Measurements from ENCODE around the gene NIT2. TPM values are rescaled to one million over a fixed set of nuclear protein-coding genes. Genes with fewer than 3 reads are reported as not detected.

Gene NIT2
- total and polyA plus RNA-seq, 2 of the 4 experiments (the other 2 are of a cell fraction), result 12.4 to 27.1 TPM

DNA sequence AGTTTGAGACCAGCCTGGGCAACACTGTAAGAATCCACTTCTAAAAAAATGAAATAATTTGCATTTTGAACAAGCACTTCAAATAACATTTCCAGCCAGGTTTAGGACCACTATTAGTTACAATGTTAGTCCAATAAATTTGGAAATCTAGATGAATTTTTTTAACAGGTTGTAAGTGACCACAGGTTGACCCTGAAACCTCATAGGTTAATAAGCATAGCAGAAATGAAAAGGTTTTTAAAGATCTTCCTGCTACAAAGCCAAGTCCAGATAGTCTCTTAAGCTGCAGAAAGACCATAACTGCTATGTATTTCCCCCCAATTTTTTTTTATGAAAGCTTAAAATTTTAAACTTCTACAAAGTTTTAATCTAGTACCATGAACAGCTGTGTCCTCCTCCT is 1.5 kb upstream of the NIT2 start:
- no peaks in the 10 kb centered on the region for H3K27me3 ChIP-seq (ENCODE audit: control insufficient read depth, insufficient read depth, low read length)
- no peak overlapping the region for H3K56ac ChIP-seq (ENCODE audit: extremely low read depth, insufficient read depth, low read length)
- no peak overlapping the region for H3K27ac ChIP-seq (ENCODE audit: insufficient read depth, low read length)
- ChIA-PET CTCF (no interaction called here), POLR2A (ENCODE audit: unreplicated experiment) (no interaction called here)
- H2AFZ ChIP-seq (replicated peaks; ENCODE audit: low read length, poor library complexity), result no peak overlapping the region
- no peak overlapping the region for H3K23ac ChIP-seq (ENCODE audit: low read depth, low read length)
- no peak overlapping the region for H4K5ac ChIP-seq (ENCODE audit: low read depth, low read length)
- peaks cover 6% of the 10 kb centered on the region for H3K4me1 ChIP-seq (ENCODE audit: control insufficient read depth, insufficient read depth, low read length)
- peaks cover 10 to 22% of the 10 kb centered on the region in 2 experiments; a peak in 3 of 4 replicates for H3K79me1 ChIP-seq (ENCODE audit: low read depth in 1 of 2, low read length in 2 of 2)
- no peak overlapping the region for H3K4me3 ChIP-seq (ENCODE audit: insufficient read depth, low read depth, low read length)
- no peaks in the 10 kb centered on the region for H3K36me3 ChIP-seq (ENCODE audit: control insufficient read depth, insufficient read depth, low read length)
- H3K4me2 ChIP-seq (ENCODE audit: low read depth, low read length), result no peak overlapping the region
- no peaks in the 10 kb centered on the region for H4K20me1 ChIP-seq (ENCODE audit: insufficient read depth, low read length)
- ATAC-seq (ENCODE audit: low read depth) (no peak), DNase-seq (no peak)
- no peak overlapping the region for H3K18ac ChIP-seq (ENCODE audit: low read depth, low read length)
- no peak overlapping the region for H3K4ac ChIP-seq (ENCODE audit: low read depth, low read length)
- BruUV-seq (replicated peaks), result no TSS peak
- no peak overlapping the region for H4K8ac ChIP-seq (ENCODE audit: low read depth in 2 of 2, low read length in 2 of 2)
- no peak overlapping the region for H2AK9ac ChIP-seq (replicated peaks; ENCODE audit: low read depth, low read length, poor library complexity)
- no peak overlapping the region for H4K91ac ChIP-seq (ENCODE audit: insufficient read depth, low read depth, low read length)
- H3K14ac ChIP-seq (replicated peaks; ENCODE audit: low read depth, low read length), result no peak overlapping the region
- no peak overlapping the region for H2BK15ac ChIP-seq (ENCODE audit: low read depth, low read length)
- no peak overlapping the region for H2AK5ac ChIP-seq (ENCODE audit: low read depth, low read length)
- intact Hi-C loops (cut with micrococcal nuclease) (no loop called here), in situ Hi-C loops (cut with MboI; ENCODE audit: low sequenced_read_pairs) (no loop called here), dilution Hi-C loops (cut with HindIII; ENCODE audit: low sequenced_read_pairs, unreplicated experiment) (no loop called here)
- H3K9me3 ChIP-seq (ENCODE audit: control insufficient read depth, insufficient read depth, low read length), result no peaks in the 10 kb centered on the region
- no peak overlapping the region for H3K9ac ChIP-seq (ENCODE audit: low read depth, low read length)
- TF ChIP-seq FOS (IDR thresholded peaks at IDR 0.05; ENCODE audit: low read depth, low read length), result no peak
- no peak overlapping the region for H2BK120ac ChIP-seq (ENCODE audit: low read depth, low read length)
- no peak overlapping the region for H2BK5ac ChIP-seq (ENCODE audit: low read depth, low read length, poor library complexity, severe bottlenecking)
- H2BK20ac ChIP-seq (ENCODE audit: low read depth, low read length), result no peak overlapping the region
- peaks cover 10% of the 10 kb centered on the region for H3K9me1 ChIP-seq (ENCODE audit: insufficient read depth, low read length)
